Smooth muscle cell (in vitro differentiated cells): ENCODE results near the gene GPRC5B. TPM values are rescaled to one million over a fixed set of nuclear protein-coding genes. Genes with fewer than 3 reads are reported as not detected.

ENCODE experiments used
- DNase-seq: peaks from one replicate; lab custom pipeline; 2025; ENCODE audit not compliant: unreplicated experiment; lab: John Stamatoyannopoulos, UW
- H2AFZ ChIP-seq: fragments of 200-600 bp; sonication (generic); 2 replicates; pipeline ENCODE4 v1.6.0; 2016; ENCODE audit warnings: antibody characterized with exemption, low read depth, mild to moderate bottlenecking
- H3F3A ChIP-seq: fragments of 200-600 bp; sonication (generic); 2 replicates; pipeline ENCODE4 v1.6.0; 2017; ENCODE audit warnings: antibody characterized with exemption, low read depth
- H3K27ac ChIP-seq: fragments of 200-600 bp; sonication (generic); 2 replicates; pipeline ENCODE4 v1.5.1; 2016; ENCODE audit warnings: low read depth, mild to moderate bottlenecking
- H3K27me3 ChIP-seq: fragments of 200-600 bp; sonication (generic); 2 replicates; pipeline ENCODE4 v1.6.1; 2016; ENCODE audit warnings: low read depth, mild to moderate bottlenecking
- H3K36me3 ChIP-seq: fragments of 200-600 bp; sonication (generic); 2 replicates; pipeline ENCODE4 v1.5.1; 2016; ENCODE audit warnings: low read depth
- H3K4me1 ChIP-seq: fragments of 200-600 bp; sonication (generic); 2 replicates; pipeline ENCODE4 v1.5.1; 2016; ENCODE audit warnings: low read depth
- H3K4me2 ChIP-seq: fragments of 200-600 bp; sonication (generic); 2 replicates; pipeline ENCODE4 v1.6.0; 2016; ENCODE audit warnings: mild to moderate bottlenecking
- H3K4me3 ChIP-seq: fragments of 200-600 bp; sonication (generic); 2 replicates; pipeline ENCODE4 v1.5.1; 2016; ENCODE audit warnings: mild to moderate bottlenecking
- H3K79me2 ChIP-seq: fragments of 200-600 bp; sonication (generic); 2 replicates; pipeline ENCODE4 v1.6.0; 2016; ENCODE audit warnings: low read depth, mild to moderate bottlenecking
- H3K9ac ChIP-seq: fragments of 200-600 bp; sonication (generic); 2 replicates; pipeline ENCODE4 v1.6.0; 2016; ENCODE audit warnings: low read depth
- H3K9me3 ChIP-seq: fragments of 200-600 bp; sonication (generic); replicated peaks from 2 replicates; pipeline ENCODE4 v1.5.1; 2016; ENCODE audit warnings: low read depth
- H4K20me1 ChIP-seq: fragments of 200-600 bp; sonication (generic); 2 replicates; pipeline ENCODE4 v1.6.0; 2016; ENCODE audit warnings: low read depth
- WGBS: methylation state at CpG from one replicate; pipeline ENCODE4 v1.1.7; 2016; ENCODE audit warnings: low lambda C conversion rate; 5-methylcytosine and 5-hydroxymethylcytosine counted together
- polyA plus RNA-seq: library from polyadenylated mRNA; unstranded; fragments of >200 nt; fragmentation: Nextera tagmentation; extraction: Ambion mirVana; gene quantifications from 2 replicates; pipeline ENCODE4 v1.2.1, GENCODE V29; 2016
- total RNA-seq: library from RNA; depleted of rRNA; stranded (reverse); fragments of >200 nt; gene quantifications from 2 replicates; pipeline ENCODE4 v1.2.3, GENCODE V29; 2014
- TF ChIP-seq, protein P1 (sequence below): fragments of 200-600 bp; sonication (generic); IDR thresholded peaks from 2 replicates; pipeline ENCODE4 v1.5.1; 2017; ENCODE audit warnings: borderline replicate concordance, mild to moderate bottlenecking, antibody characterized with exemption; ENCODE audit not compliant: insufficient read depth, poor library complexity, severe bottlenecking

GPRC5B gene
- total and polyA plus RNA-seq, 2 experiments from 2014 or later = 7.8 to 18.9 TPM

DNA sequence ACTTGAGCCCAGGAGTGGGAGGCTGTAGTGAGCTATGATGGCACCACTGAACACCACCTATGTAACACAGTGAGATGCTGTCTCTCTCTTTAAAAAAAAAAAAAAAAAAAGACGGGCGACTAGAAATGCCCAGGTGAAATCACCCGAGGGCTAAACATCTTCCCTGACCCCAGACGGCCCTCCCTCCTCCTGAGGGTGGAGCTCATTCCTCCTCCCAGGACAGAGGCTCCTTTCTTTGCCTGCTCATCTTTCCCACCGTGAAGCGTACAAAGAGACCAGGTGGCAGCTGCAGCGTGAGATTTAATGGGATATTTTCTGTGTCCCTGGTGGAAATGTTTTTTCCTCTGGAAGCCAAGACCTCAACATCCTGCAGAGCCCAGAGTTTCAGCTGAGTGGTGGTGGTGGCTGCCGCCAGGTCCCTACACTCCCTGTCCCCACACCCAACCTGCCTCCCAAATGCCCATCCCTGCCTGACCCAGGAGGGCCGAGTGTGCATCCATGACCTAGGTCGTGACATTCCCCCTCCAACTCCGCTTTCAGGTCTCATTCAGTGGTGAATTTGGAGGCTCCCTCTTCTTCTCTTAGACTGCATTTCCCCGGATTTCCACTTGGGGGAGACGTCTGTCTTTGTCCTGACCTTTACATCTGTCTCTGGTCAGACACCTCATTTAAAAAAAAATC, 14.4 kb upstream of the GPRC5B start:
- Histone ChIP-seq H3K27me3 (no peaks in the 10 kb centered on the region), H4K20me1 (no peaks in the 10 kb centered on the region), H3K36me3 (no peaks in the 10 kb centered on the region), H3K79me2 (no peaks in the 10 kb centered on the region), H3K9ac (no peak overlapping the region), H3K9me3 (no peaks in the 10 kb centered on the region), H3K27ac (no peak overlapping the region), H3K4me1 (no peaks in the 10 kb centered on the region), H2AFZ (no peak overlapping the region), H3K4me3 (no peak overlapping the region), H3K4me2 (no peak overlapping the region), H3F3A (no peaks in the 10 kb centered on the region)
- TF ChIP-seq, protein P1, sequence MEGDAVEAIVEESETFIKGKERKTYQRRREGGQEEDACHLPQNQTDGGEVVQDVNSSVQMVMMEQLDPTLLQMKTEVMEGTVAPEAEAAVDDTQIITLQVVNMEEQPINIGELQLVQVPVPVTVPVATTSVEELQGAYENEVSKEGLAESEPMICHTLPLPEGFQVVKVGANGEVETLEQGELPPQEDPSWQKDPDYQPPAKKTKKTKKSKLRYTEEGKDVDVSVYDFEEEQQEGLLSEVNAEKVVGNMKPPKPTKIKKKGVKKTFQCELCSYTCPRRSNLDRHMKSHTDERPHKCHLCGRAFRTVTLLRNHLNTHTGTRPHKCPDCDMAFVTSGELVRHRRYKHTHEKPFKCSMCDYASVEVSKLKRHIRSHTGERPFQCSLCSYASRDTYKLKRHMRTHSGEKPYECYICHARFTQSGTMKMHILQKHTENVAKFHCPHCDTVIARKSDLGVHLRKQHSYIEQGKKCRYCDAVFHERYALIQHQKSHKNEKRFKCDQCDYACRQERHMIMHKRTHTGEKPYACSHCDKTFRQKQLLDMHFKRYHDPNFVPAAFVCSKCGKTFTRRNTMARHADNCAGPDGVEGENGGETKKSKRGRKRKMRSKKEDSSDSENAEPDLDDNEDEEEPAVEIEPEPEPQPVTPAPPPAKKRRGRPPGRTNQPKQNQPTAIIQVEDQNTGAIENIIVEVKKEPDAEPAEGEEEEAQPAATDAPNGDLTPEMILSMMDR = peak; percentile 74
- 20% methylated on average over 13 of the region's 13 CpGs for WGBS
- no peak for DNase-seq

DNA sequence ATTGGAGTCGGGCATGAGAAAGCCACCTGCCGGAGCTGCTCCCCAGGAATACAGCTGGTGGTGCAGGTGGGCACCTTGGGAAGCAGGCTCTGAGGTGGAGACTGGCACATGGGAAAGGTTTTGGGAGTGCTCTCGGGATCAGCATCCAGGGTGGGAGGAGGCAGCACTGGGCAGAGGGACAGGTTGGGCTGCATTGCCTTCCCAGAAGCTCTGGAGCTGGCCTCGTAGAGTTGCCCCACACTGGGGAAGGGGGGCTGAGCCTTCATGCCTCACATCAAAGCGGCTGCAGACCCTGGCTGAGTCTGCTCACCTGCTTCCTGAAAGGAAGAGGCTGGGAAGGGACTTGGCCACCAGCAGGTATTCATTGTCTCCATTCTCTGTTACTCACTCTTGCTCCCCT, 13.5 kb upstream of the GPRC5B start:
- TF ChIP-seq, protein P1 = no peak
- Histone ChIP-seq H3K4me1 (no peaks in the 10 kb centered on the region), H3F3A (no peaks in the 10 kb centered on the region), H3K4me2 (no peak overlapping the region), H4K20me1 (no peaks in the 10 kb centered on the region), H3K9me3 (no peaks in the 10 kb centered on the region), H3K79me2 (no peaks in the 10 kb centered on the region), H3K27ac (no peak overlapping the region), H3K9ac (no peak overlapping the region), H2AFZ (no peak overlapping the region), H3K36me3 (no peaks in the 10 kb centered on the region), H3K4me3 (no peak overlapping the region), H3K27me3 (no peaks in the 10 kb centered on the region)
- DNase-seq = no peak
- WGBS = 77% methylated on average over 5 of the region's 5 CpGs

DNA sequence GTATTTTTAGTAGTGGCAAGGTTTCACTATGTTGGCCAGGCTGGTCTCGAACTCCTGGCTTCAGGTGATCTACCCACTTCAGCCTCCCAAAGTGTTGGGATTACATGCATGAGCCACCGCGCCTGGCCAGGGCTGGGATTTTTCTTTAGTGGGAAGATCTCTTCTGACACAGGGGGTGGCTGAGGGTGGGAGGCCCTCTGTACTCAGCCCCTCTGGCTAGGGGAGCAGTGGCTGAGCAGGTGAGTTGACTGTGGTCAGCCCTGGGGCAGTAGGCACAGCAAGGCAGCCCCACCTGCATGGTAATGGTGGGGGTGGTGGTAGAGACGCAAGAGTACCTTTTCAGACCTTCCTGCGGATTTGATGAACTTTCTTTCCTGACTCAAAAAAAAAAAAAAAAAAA, 12.3 kb upstream of the GPRC5B start:
- no peaks in the 10 kb centered on the region for H3K79me2 ChIP-seq
- no peak overlapping the region for H3K9ac ChIP-seq
- no peak overlapping the region for H3K4me3 ChIP-seq
- no peaks in the 10 kb centered on the region for H3K36me3 ChIP-seq
- H4K20me1 ChIP-seq = no peaks in the 10 kb centered on the region
- H3K4me2 ChIP-seq = no peak overlapping the region
- H3F3A ChIP-seq = no peaks in the 10 kb centered on the region
- WGBS = 96% methylated on average over 5 of the region's 5 CpGs
- TF ChIP-seq, protein P1 = no peak
- H3K27me3 ChIP-seq = no peaks in the 10 kb centered on the region
- H2AFZ ChIP-seq = no peak overlapping the region
- no peak for DNase-seq
- H3K27ac ChIP-seq = no peak overlapping the region
- no peaks in the 10 kb centered on the region for H3K4me1 ChIP-seq
- no peaks in the 10 kb centered on the region for H3K9me3 ChIP-seq

DNA sequence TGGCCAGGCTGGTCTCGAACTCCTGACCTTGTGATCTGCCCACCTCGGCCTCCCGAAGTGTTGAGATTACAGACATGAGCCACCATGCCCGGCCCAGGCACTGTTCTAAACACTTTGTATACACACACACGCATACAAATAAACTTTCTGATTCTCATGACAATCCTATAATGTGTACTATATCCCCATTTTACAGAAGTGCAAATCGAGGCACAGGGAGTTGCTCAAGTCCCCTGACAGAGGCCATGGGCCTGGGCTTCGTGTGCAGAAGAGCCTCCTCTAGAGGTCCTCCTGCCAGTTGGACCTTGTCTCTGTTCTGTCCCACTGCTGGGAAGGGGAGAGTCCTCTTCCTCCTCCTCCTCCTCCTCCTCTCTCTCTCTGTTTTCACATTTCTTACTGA, 9.9 kb upstream of the GPRC5B start:
- H3K9ac ChIP-seq = no peak overlapping the region
- no peak for DNase-seq
- H3K79me2 ChIP-seq = no peaks in the 10 kb centered on the region
- H3F3A ChIP-seq = no peaks in the 10 kb centered on the region
- H4K20me1 ChIP-seq = no peaks in the 10 kb centered on the region
- no peaks in the 10 kb centered on the region for H3K27me3 ChIP-seq
- H3K9me3 ChIP-seq = no peaks in the 10 kb centered on the region
- H2AFZ ChIP-seq = no peak overlapping the region
- no peaks in the 10 kb centered on the region for H3K4me1 ChIP-seq
- H3K27ac ChIP-seq = no peak overlapping the region
- H3K36me3 ChIP-seq = no peaks in the 10 kb centered on the region
- H3K4me3 ChIP-seq = no peak overlapping the region
- TF ChIP-seq, protein P1 = no peak
- no peak overlapping the region for H3K4me2 ChIP-seq
- whole genome bisulfite sequencing = 90% methylated on average over 7 of the region's 7 CpGs
